ENCODE measurements around the gene HOXA13.

- no peak for TF ChIP-seq CTCF (IDR thresholded peaks at IDR 0.05)
- TF ChIP-seq POLR2A (IDR thresholded peaks at IDR 0.05), result no peak
These were observed 22.7 kb downstream of the HOXA13 start for GRCh38 chr7:27176962-27177794.

Measured in vagina (tissue), 2 donors.